HFFc6 (cell line): ENCODE measurements around the gene RPL21. TPM values are rescaled to one million over a fixed set of nuclear protein-coding genes. Genes with fewer than 3 reads are reported as not detected.
"Not testable (repeated sequence)": the region's sequence is repeated elsewhere in the genome, so short reads cannot be mapped to it uniquely, and the experiment has no call there.

Source experiments
- DNase-seq: peaks from one replicate; pipeline ENCODE4 v3.0.0-alpha.2; 2018
- H3K27ac Mint-ChIP-seq: 2 replicates; pipeline ENCODE4 v1.8.0; 2020; ENCODE audit warnings: mild to moderate bottlenecking, mixed read lengths
- H3K27me3 Mint-ChIP-seq: 2 replicates; pipeline ENCODE4 v1.8.0; 2021; ENCODE audit warnings: mild to moderate bottlenecking, moderate library complexity, mixed read lengths; ENCODE audit not compliant: insufficient read depth
- H3K36me3 Mint-ChIP-seq: 2 replicates; pipeline ENCODE4 v1.8.0; 2021; ENCODE audit warnings: low read depth, mixed read lengths
- H3K4me1 Mint-ChIP-seq: 2 replicates; pipeline ENCODE4 v1.8.0; 2020; ENCODE audit warnings: low read depth, mixed read lengths
- H3K4me3 Mint-ChIP-seq: 2 replicates; pipeline ENCODE4 v1.8.0; 2020; ENCODE audit warnings: mild to moderate bottlenecking, moderate library complexity, mixed read lengths
- H3K9me3 Mint-ChIP-seq: 2 replicates; pipeline ENCODE4 v1.8.0; 2020; ENCODE audit warnings: mild to moderate bottlenecking, mixed read lengths
- CTCF ChIP-seq: fragments of 200-600 bp; sonication (generic); IDR thresholded peaks from 2 replicates; pipeline ENCODE4 v1.5.0; 2021; ENCODE audit warnings: antibody characterized with exemption, mild to moderate bottlenecking
- total RNA-seq, 6 experiments: library from RNA; stranded (reverse); fragmentation: NEBNext Ultra II Directional; extraction: Animal tissue kit (Norgen Biotek cat#: 25700); gene quantifications; 2 replicates in 1 of 6; 3 replicates in 5 of 6; pipeline ENCODE4 v1.2.3, GENCODE V29; 2021

The RPL21 gene
- total RNA-seq, 6 experiments from 2014 or later, result 752 to 1,001 (median 859) TPM

DNA sequence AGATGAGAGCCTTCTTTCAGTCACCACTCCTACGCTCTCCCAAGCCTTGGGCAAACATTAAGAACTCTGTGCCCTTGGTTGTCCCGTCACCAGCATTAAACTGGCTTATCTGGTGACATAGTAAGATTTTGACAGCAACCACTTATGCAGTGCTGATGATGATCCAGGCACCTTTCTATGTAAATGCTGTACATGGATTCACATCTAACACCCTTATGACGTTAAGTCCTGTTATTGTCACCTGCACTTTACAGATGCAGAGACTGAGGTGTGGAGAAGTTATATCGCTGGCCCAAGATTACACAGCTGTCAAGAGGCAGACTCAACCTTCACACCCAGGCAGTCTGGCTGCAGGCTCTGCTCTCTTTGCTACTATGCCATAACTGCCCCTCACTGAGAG is 44.3 kb downstream of the RPL21 start:
- Mint-ChIP-seq H3K9me3 (no peaks in the 10 kb centered on the region), H3K4me3 (no peak overlapping the region), H3K36me3 (no peaks in the 10 kb centered on the region), H3K4me1 (no peaks in the 10 kb centered on the region; the same call in 1 of the 2 replicates), H3K27ac (no peak overlapping the region), H3K27me3 (peaks cover 52% of the 10 kb centered on the region)
- no peak for DNase-seq
- TF ChIP-seq CTCF, result no peak

DNA sequence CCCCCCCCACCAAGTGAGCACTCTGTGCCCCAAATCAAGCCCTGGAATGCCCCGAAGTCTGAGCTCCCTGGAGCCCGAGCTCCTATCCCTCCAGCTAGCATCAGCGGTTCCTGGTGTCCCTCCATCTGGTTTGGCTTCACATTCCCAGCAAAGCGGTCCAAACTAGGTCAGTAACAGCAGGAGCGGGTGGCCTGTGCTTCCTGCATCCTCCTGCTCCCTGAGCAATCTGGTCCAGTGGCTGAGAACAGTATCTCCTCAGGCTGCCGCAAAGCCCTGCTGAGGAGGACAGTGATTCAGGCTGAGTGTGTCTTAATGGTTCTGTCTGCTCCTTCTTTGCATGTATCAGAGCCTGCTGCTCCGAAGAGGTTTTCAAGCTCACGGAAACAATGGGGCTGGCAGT is 45.1 kb downstream of the RPL21 start:
- H3K4me3 Mint-ChIP-seq, result no peak overlapping the region
- no peaks in the 10 kb centered on the region for H3K36me3 Mint-ChIP-seq
- TF ChIP-seq CTCF, result no peak
- H3K27ac Mint-ChIP-seq, result no peak overlapping the region
- peak; percentile 19 for DNase-seq
- H3K9me3 Mint-ChIP-seq, result no peaks in the 10 kb centered on the region
- H3K4me1 Mint-ChIP-seq, result no peaks in the 10 kb centered on the region; the same call in 1 of the 2 replicates
- H3K27me3 Mint-ChIP-seq, result peaks cover 55% of the 10 kb centered on the region

DNA sequence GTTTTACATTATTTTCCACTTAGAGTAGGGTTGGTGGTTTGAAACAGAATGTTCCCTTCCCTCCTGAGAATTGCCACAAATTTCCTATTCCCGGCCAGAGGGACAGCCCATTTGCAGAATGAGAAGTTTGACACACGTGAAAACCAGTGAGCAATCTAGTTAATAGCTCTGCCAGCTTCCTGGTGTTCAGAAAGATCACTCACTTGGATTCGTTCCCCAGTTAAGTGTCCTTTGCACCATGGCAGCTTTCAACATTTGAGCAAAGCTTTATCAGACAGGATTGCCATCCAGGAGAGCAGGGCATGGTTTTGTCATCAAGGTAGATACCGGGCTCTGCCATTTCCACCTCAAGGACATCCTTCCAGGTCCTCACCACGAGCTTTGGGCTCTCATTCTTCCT is 47.5 kb downstream of the RPL21 start:
- H3K9me3 Mint-ChIP-seq, result no peaks in the 10 kb centered on the region
- H3K4me1 Mint-ChIP-seq, result no peaks in the 10 kb centered on the region; the same call in 1 of the 2 replicates
- peaks cover 57% of the 10 kb centered on the region for H3K27me3 Mint-ChIP-seq

DNA sequence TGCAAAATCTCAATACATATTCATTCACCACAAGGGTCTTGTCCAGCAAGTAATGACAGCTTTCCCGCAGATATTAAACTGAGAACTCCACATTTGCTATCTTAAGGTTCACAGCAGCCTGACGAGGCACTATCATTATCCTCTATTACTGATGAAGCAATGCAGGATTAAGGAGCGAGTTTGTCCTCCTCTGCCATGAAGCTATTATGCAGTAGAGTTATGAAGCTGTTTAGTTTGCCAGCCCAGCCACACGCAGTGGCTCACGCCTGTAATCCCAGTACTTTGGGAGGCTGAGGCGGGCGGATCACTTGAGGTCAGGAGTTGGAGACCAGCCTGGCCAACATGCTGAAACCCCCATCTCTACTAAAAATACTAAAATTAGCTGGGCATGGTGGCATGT is 49.0 kb downstream of the RPL21 start:
- not testable (repeated sequence) for H3K4me3 Mint-ChIP-seq, DNase-seq, H3K9me3 Mint-ChIP-seq, H3K4me1 Mint-ChIP-seq, H3K36me3 Mint-ChIP-seq, H3K27ac Mint-ChIP-seq
- peaks cover 51% of the 10 kb centered on the region for H3K27me3 Mint-ChIP-seq

More for the DNA sequence above, 47.5 kb downstream of the RPL21 start:
- DNase-seq, result no peak
- Mint-ChIP-seq H3K27ac (no peak overlapping the region), H3K4me3 (no peak overlapping the region), H3K36me3 (no peaks in the 10 kb centered on the region)
- no peak for TF ChIP-seq CTCF

DNA sequence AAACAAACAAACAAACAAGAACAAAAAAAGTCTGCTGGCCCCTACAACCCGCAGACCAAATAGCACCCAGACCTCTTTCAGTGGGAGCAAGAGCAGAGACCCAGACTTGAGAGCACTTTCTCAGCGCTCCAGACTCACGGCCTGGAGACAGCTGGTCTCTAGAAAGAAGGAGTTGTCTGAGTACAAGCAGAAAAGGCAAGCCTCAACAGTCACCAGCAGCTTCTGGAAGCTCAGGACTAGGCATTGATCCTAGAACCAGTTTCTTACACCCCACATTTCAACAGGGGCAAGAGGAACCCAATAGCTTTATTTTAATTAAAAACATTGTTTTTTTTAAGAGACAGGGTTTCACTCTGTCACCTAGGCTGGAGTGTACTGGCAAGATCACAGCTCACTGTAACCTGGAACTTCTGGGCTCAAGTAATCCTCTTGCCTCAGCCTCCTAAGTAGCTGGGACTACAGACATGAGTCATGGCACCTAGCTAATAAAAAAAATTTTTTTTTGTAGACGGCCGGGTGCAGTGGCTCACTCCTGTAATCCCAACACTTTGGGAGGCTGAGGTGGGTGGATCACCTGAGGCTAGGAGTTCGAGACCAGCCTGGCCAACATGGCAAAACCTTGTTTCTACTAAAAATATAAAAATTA is 49.7 kb downstream of the RPL21 start:
- Mint-ChIP-seq H3K4me1 (no peaks in the 10 kb centered on the region; the same call in 1 of the 2 replicates), H3K36me3 (no peaks in the 10 kb centered on the region), H3K9me3 (no peaks in the 10 kb centered on the region), H3K4me3 (no peak overlapping the region), H3K27me3 (peaks cover 48% of the 10 kb centered on the region), H3K27ac (no peak overlapping the region)
- no peak for DNase-seq
- TF ChIP-seq CTCF, result no peak

- H3K27me3 Mint-ChIP-seq, result peaks cover 38% of the 10 kb centered on the region
- H3K9me3 Mint-ChIP-seq, result no peaks in the 10 kb centered on the region
- TF ChIP-seq CTCF, result no peak
- H3K36me3 Mint-ChIP-seq, result no peaks in the 10 kb centered on the region
- H3K27ac Mint-ChIP-seq, result no peak overlapping the region
- no peaks in the 10 kb centered on the region for H3K4me1 Mint-ChIP-seq
- H3K4me3 Mint-ChIP-seq, result no peak overlapping the region
- no peak for DNase-seq
These were observed 51.4 kb downstream of the RPL21 start for GRCh38 chr13:27302643-27303262.
